Spleen (tissue), 11 donors: ENCODE results near the gene PLXND1. TPM values are rescaled to one million over a fixed set of nuclear protein-coding genes. Genes with fewer than 3 reads are reported as not detected.

Experiments used
- DNase-seq: peaks from one replicate; pipeline ENCODE4 v3.0.0-alpha.2; 2020
- H3K27ac ChIP-seq, 8 donors: fragments of 200-600 bp; sonication (generic) in 7 of 8; 1 replicate in 4 of 8; 2 replicates in 4 of 8; pipeline versions ENCODE4 v1.5.0 to v1.8.0; 2016 to 2021; ENCODE audit warnings: inconsistent platforms in 4 of 8, mild to moderate bottlenecking in 4 of 8, moderate library complexity in 1 of 8
- H3K27me3 ChIP-seq, 7 donors: fragments of 200-600 bp; sonication (generic) in 6 of 7; replicated peaks in 1 of 7; 1 replicate in 4 of 7; 2 replicates in 3 of 7; pipeline versions ENCODE4 v1.5.0 to v1.8.0; 2016 to 2021; ENCODE audit warnings: inconsistent platforms in 3 of 7, mild to moderate bottlenecking in 1 of 7
- H3K36me3 ChIP-seq, 6 donors: fragments of 200-600 bp; sonication (generic) in 5 of 6; 1 replicate in 4 of 6; 2 replicates in 2 of 6; pipeline versions ENCODE4 v1.5.0 to v1.8.0; 2016 to 2021; ENCODE audit warnings: inconsistent platforms in 2 of 6
- H3K4me1 ChIP-seq, 6 donors: fragments of 200-600 bp; sonication (generic) in 5 of 6; 1 replicate in 3 of 6; 2 replicates in 3 of 6; pipeline versions ENCODE4 v1.5.0 to v1.8.0; 2016 to 2021; ENCODE audit warnings: inconsistent platforms in 3 of 6
- H3K4me3 ChIP-seq, 8 donors: fragments of 200-600 bp; sonication (generic) in 7 of 8; 1 replicate in 4 of 8; 2 replicates in 4 of 8; pipeline versions ENCODE4 v1.5.0 to v1.8.0; 2016 to 2021; ENCODE audit warnings: inconsistent platforms in 4 of 8, mild to moderate bottlenecking in 4 of 8, moderate library complexity in 2 of 8
- H3K9me3 ChIP-seq, 8 donors: fragments of 200-600 bp; sonication (generic) in 7 of 8; 1 replicate in 4 of 8; 2 replicates in 4 of 8; pipeline versions ENCODE4 v1.5.0 to v1.8.0; 2016 to 2021; ENCODE audit warnings: inconsistent platforms in 4 of 8
- CTCF ChIP-seq, 11 experiments: fragments of 200-600 bp in 7 of 11; fragments of 450-650 bp in 4 of 11; sonication (generic) in 4 of 11; IDR thresholded peaks in 8 of 11; conservative IDR thresholded peaks in 3 of 11; 1 replicate in 7 of 11; 2 replicates in 4 of 11; pipeline versions ENCODE4 v1.4.0 to v1.8.0; 2016 to 2021; ENCODE audit warnings: antibody characterized with exemption in 11 of 11, inconsistent platforms in 4 of 11, mild to moderate bottlenecking in 1 of 11
- POLR2A ChIP-seq, 3 donors: fragments of 450-650 bp; IDR thresholded peaks; one replicate each; pipeline ENCODE4 v1.5.1; 2017; ENCODE audit warnings: antibody characterized with exemption in 3 of 3, mild to moderate bottlenecking in 1 of 3
- POLR2AphosphoS5 ChIP-seq, 3 donors: sonication (generic); formaldehyde crosslinking; IDR thresholded peaks; one replicate each; pipeline ENCODE4 v1.5.1; 2017; ENCODE audit warnings: antibody characterized with exemption in 3 of 3
- WGBS, 5 donors: extraction: QIAGEN DNeasy Blood & Tissue Kit in 3 of 5; methylation state at CpG; one replicate each; pipeline versions ENCODE4 v1.1.5 to v1.1.7; 2013 to 2018; 5-methylcytosine and 5-hydroxymethylcytosine counted together
- intact Hi-C: fragments of 100-400 bp; cut with DNase I; formaldehyde crosslinking; loops from one replicate; pipeline ENCODE4 v1.15.0; 2023; ENCODE audit warnings: low total_unique reads
- polyA plus RNA-seq, 3 donors: library from polyadenylated mRNA; stranded (reverse); fragments of 200-250 nt; gene quantifications; one replicate each; pipeline ENCODE4 v1.2.1, GENCODE V29; 2013
- total RNA-seq, 7 donors: library from RNA; depleted of rRNA in 3 of 7; stranded (reverse); fragments of >200 nt in 3 of 7; fragmentation: NEBNext Ultra II Directional in 4 of 7; extraction: Animal tissue kit (Norgen Biotek cat#: 25700) in 4 of 7; gene quantifications; one replicate each; pipeline versions ENCODE4 v1.1.0 to v1.2.1, GENCODE V29; 2016 to 2021
- donor health status: healthy with polysubstance abuse.
- donor health status: DM: no; HTN: no; CAD: no; lungs with moderate emphysema.
- donor health status: DM: no; HTN: no; CAD: no.
- donor health status: Bipolar disorder and iron deficiency.
- donor health status: healthy.
- donor health status: DM: no; HTN: no; CAD: no.
- donor health status: DM: yes; HTN: yes; CAD: no.

PLXND1 gene
- total and polyA plus RNA-seq, 10 donors = 44.4 to 238 (median 164) TPM

DNA sequence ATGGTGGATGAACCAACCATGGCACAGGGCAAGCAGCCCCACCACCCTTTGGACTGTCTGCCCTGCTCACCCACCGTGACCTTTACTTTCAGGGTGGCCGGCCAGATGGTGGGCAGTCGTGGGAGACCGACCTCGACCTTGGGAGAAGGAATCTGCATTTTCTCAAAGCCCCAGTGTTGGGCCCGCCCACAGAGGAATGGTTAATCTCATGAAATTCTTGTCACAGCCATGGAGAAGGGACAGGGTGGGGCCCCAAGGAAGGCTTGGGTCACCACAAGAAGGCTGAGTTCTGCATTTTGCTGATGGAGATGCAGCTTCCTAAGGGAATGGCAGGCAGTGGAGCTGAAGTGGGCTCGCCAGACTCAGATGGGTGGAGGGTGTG is 2.9 kb downstream of the PLXND1 start:
- Histone ChIP-seq H3K36me3 (no peaks in the 10 kb centered on the region), H3K4me3 (peak overlapping the region in 7 of 8 donors; percentile 56 to 91 (median 71)), H3K4me1 (peaks cover 41 to 96% (median 93%) of the 10 kb centered on the region in 6 donors), H3K27ac (peak overlapping the region in 7 of 8 donors; percentile 51 to 91 (median 88)), H3K27me3 (peaks cover 0 to 39% (median 10%) of the 10 kb centered on the region in 7 donors), H3K9me3 (no peaks in the 10 kb centered on the region)
- 39 to 55% (median 42%) methylated on average over 7 of the region's 7 CpGs for WGBS, 5 donors
- TF ChIP-seq POLR2A (IDR thresholded peaks at IDR 0.05) (no peak), CTCF (IDR thresholded peaks at IDR 0.05 in 8 of 11, conservative IDR thresholded peaks at IDR 0.05 in 3 of 11) (no peak), POLR2AphosphoS5 (IDR thresholded peaks at IDR 0.05) (no peak)
- intact Hi-C loops = loop anchor here (5.0 kb wide), 1 partner anchor 111 kb away; no protein-coding TSS in a partner anchor
- no peak for DNase-seq

GRCh38 chr3:129602730-129603560 is 3.5 kb downstream of the PLXND1 start:
- DNase-seq = no peak
- Histone ChIP-seq H3K27me3 (peaks cover 0 to 33% (median 10%) of the 10 kb centered on the region in 7 donors), H3K9me3 (no peaks in the 10 kb centered on the region), H3K4me3 (peak overlapping the region in 7 of 8 donors; percentile 12 to 91 (median 71)), H3K4me1 (peaks cover 39 to 96% (median 93%) of the 10 kb centered on the region in 6 donors), H3K27ac (peak overlapping the region in 7 of 8 donors; percentile 51 to 91 (median 88)), H3K36me3 (no peaks in the 10 kb centered on the region)
- TF ChIP-seq POLR2AphosphoS5 (IDR thresholded peaks at IDR 0.05) = peak; percentile 36 to 63 (median 59)
- TF ChIP-seq CTCF (IDR thresholded peaks at IDR 0.05 in 8 of 11, conservative IDR thresholded peaks at IDR 0.05 in 3 of 11) = no peak
- TF ChIP-seq POLR2A (IDR thresholded peaks at IDR 0.05) = peak in 1 of 3 donors; percentile 14
- intact Hi-C loops = loop anchor here (5.0 kb wide), 1 partner anchor 111 kb away; no protein-coding TSS in a partner anchor
- whole genome bisulfite sequencing, 5 donors = 58 to 69% (median 63%) methylated on average over 14 to 15 of the region's 15 CpGs

DNA sequence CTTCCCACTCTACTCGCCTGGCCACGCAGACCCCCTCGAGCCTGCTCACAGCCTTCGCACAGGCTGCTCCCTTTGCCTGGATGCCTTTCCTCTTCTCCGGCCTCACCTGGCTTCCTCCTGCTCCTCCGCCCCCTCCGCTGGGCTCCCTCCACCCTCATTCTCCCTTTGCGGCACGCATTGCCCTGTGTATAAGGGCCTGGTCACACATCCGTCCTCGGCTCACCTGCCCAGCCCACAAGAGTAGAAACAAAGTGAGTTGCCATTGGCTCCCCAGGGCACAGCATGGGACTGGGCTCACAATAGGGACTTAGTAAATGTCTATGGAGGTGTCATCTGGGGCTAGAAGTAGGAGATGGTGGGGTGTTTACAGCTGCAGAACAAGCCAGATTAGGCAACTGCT is 4.2 kb downstream of the PLXND1 start:
- peaks cover 0 to 26% (median 10%) of the 10 kb centered on the region in 7 donors for H3K27me3 ChIP-seq
- H3K4me3 ChIP-seq = peak overlapping the region in 3 of 8 donors; percentile 69 to 91 (median 71)
- TF ChIP-seq CTCF (IDR thresholded peaks at IDR 0.05 in 8 of 11, conservative IDR thresholded peaks at IDR 0.05 in 3 of 11) (no peak), POLR2AphosphoS5 (IDR thresholded peaks at IDR 0.05) (no peak)
- no peaks in the 10 kb centered on the region for H3K36me3 ChIP-seq
- 77 to 88% (median 84%) methylated on average over 11 of the region's 11 CpGs for WGBS, 5 donors
- H3K27ac ChIP-seq = peak overlapping the region in 5 of 8 donors; percentile 88 to 91 (median 88)
- intact Hi-C loops = loop anchor here (5.0 kb wide), 1 partner anchor 110 kb away; no protein-coding TSS in a partner anchor
- H3K4me1 ChIP-seq = peaks cover 44 to 96% (median 93%) of the 10 kb centered on the region in 6 donors
- H3K9me3 ChIP-seq = no peaks in the 10 kb centered on the region
- DNase-seq = no peak

DNA sequence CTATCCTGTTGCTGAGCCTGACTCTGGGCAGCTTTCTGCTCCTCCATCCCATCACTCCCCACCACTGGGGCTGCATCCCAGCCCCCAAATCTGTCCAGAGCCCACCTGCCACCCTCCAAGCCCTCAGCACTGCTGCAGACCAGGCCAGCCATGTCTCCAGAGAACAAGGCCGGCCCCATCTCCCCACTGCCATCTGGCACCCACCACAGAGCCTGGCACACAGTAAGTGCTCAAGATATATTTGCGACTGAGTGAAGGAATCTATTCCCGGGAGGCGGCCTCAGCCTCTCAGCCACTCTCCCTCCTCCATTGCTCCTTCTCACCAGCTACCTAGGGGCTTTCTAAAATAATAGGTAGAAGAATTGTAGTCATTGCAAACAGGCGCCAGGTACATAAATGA is 4.8 kb downstream of the PLXND1 start:
- intact Hi-C loops = loop anchor here (5.0 kb wide), 1 partner anchor 109 kb away; no protein-coding TSS in a partner anchor
- Histone ChIP-seq H3K27ac (peak overlapping the region in 5 of 8 donors; percentile 26 to 91 (median 88)), H3K4me3 (no peak overlapping the region)

More for the DNA sequence above, 4.8 kb downstream of the PLXND1 start:
- 77 to 93% (median 88%) methylated on average over 5 of the region's 5 CpGs for WGBS, 5 donors
- DNase-seq = no peak
- H3K9me3 ChIP-seq = no peaks in the 10 kb centered on the region
- H3K27me3 ChIP-seq = peaks cover 0 to 21% (median 10%) of the 10 kb centered on the region in 7 donors
- H3K36me3 ChIP-seq = no peaks in the 10 kb centered on the region
- peaks cover 49 to 96% (median 95%) of the 10 kb centered on the region in 6 donors for H3K4me1 ChIP-seq
- no peak for TF ChIP-seq CTCF (IDR thresholded peaks at IDR 0.05 in 8 of 11, conservative IDR thresholded peaks at IDR 0.05 in 3 of 11)
- TF ChIP-seq POLR2AphosphoS5 (IDR thresholded peaks at IDR 0.05) = no peak
- no peak for TF ChIP-seq POLR2A (IDR thresholded peaks at IDR 0.05)
